ENCODE results near the gene TMEM130.
"Not testable (repeated sequence)": the region's sequence is repeated elsewhere in the genome, so short reads cannot be mapped to it uniquely, and the experiment has no call there.

TMEM130 gene

GRCh38 chr7:98877692-98878364, 8.0 kb upstream of the TMEM130 start:
- DNase-seq (ENCODE audit: low read depth in 3 of 3): no peak

- DNase-seq (ENCODE audit: low read depth in 3 of 3): no peak
Observed at GRCh38 chr7:98877146-98877545, 7.3 kb upstream of the TMEM130 start.

GRCh38 chr7:98875501-98875900, 5.7 kb upstream of the TMEM130 start:
- DNase-seq (ENCODE audit: low read depth in 3 of 3): no peak

GRCh38 chr7:98874942-98875341, 5.1 kb upstream of the TMEM130 start:
- no peak for DNase-seq (ENCODE audit: low read depth in 3 of 3)

GRCh38 chr7:98873610-98874009, 3.8 kb upstream of the TMEM130 start:
- DNase-seq (ENCODE audit: low read depth in 3 of 3): not testable (repeated sequence)

- DNase-seq (ENCODE audit: low read depth in 3 of 3): no peak
Observed at GRCh38 chr7:98872328-98872924, 2.6 kb upstream of the TMEM130 start.

- DNase-seq (ENCODE audit: low read depth in 3 of 3): no peak
Observed at GRCh38 chr7:98870807-98871491, 1.1 kb upstream of the TMEM130 start.

- DNase-seq (ENCODE audit: low read depth in 3 of 3): peak; percentile 60 to 79 (median 64)
Observed at GRCh38 chr7:98870121-98870651, 372 bp upstream of the TMEM130 start.

- DNase-seq (ENCODE audit: low read depth in 3 of 3): no peak
Observed at GRCh38 chr7:98869027-98869596, 702 bp downstream of the TMEM130 start.

GRCh38 chr7:98868450-98868849, 1.4 kb downstream of the TMEM130 start:
- DNase-seq (ENCODE audit: low read depth in 3 of 3): no peak

GRCh38 chr7:98866765-98867164, 3.0 kb downstream of the TMEM130 start:
- no peak for DNase-seq (ENCODE audit: low read depth in 3 of 3)

GRCh38 chr7:98866351-98866750, 3.5 kb downstream of the TMEM130 start:
- DNase-seq (ENCODE audit: low read depth in 3 of 3): no peak

GRCh38 chr7:98864731-98865453, 4.9 kb downstream of the TMEM130 start:
- no peak for DNase-seq (ENCODE audit: low read depth in 3 of 3)

- no peak for DNase-seq (ENCODE audit: low read depth in 3 of 3)
Observed at GRCh38 chr7:98863601-98864000, 6.2 kb downstream of the TMEM130 start.

- no peak for DNase-seq (ENCODE audit: low read depth in 3 of 3)
Observed at GRCh38 chr7:98862716-98863420, 6.9 kb downstream of the TMEM130 start.

- DNase-seq (ENCODE audit: low read depth in 3 of 3): no peak
Observed at GRCh38 chr7:98862203-98862602, 7.6 kb downstream of the TMEM130 start.

GRCh38 chr7:98860071-98860470, 9.7 kb downstream of the TMEM130 start:
- no peak for DNase-seq (ENCODE audit: low read depth in 3 of 3)

GRCh38 chr7:98855610-98856422, 14.0 kb downstream of the TMEM130 start:
- DNase-seq (ENCODE audit: low read depth in 3 of 3): no peak

- no peak for DNase-seq (ENCODE audit: low read depth in 3 of 3)
Observed at GRCh38 chr7:98852826-98853225, 17.0 kb downstream of the TMEM130 start.

- no peak for DNase-seq (ENCODE audit: low read depth in 3 of 3)
Observed at GRCh38 chr7:98848918-98849317, 20.9 kb downstream of the TMEM130 start.

Measured in stimulated activated CD4-positive, alpha-beta T cell treated with anti-CD3 and anti-CD28 coated beads, TNF-alpha, amount 100 ng/mL, for 4 hours (primary cell).